H9 (cell line): Measurements from ENCODE around the gene FTO. TPM values are rescaled to one million over a fixed set of nuclear protein-coding genes. Genes with fewer than 3 reads are reported as not detected.

ENCODE experiments used
- DNase-seq: peaks from one replicate; pipeline ENCODE4 v3.0.0-alpha.2; 2017
- H2AFZ ChIP-seq: one replicate; pipeline ENCODE4 v1.6.1; 2013; ENCODE audit warnings: mild to moderate bottlenecking, low read length, control low read depth, moderate library complexity
- H2AK5ac ChIP-seq: 2 replicates; pipeline ENCODE4 v1.6.1; 2013; ENCODE audit warnings: low read length, control low read depth, mixed read lengths; ENCODE audit not compliant: insufficient read length
- H2BK120ac ChIP-seq: one replicate; pipeline ENCODE4 v1.6.1; 2013; ENCODE audit warnings: low read depth, mild to moderate bottlenecking, low read length, control low read depth, inconsistent platforms; ENCODE audit not compliant: poor library complexity, severe bottlenecking
- H2BK12ac ChIP-seq: 2 replicates; pipeline ENCODE4 v1.6.1; 2013; ENCODE audit warnings: low read length, control low read depth, mixed read lengths, low read depth; ENCODE audit not compliant: insufficient read length
- H2BK15ac ChIP-seq: 2 replicates; pipeline ENCODE4 v1.6.1; 2013; ENCODE audit warnings: low read depth, low read length, control low read depth
- H2BK20ac ChIP-seq: one replicate; pipeline ENCODE4 v1.6.1; 2013; ENCODE audit warnings: low read depth, mild to moderate bottlenecking, low read length, control low read depth, inconsistent platforms; ENCODE audit not compliant: poor library complexity, severe bottlenecking
- H2BK5ac ChIP-seq: 2 replicates; pipeline ENCODE4 v1.6.1; 2013; ENCODE audit warnings: low read length, control low read depth, mixed read lengths; ENCODE audit not compliant: insufficient read length
- H3K14ac ChIP-seq: 2 replicates; pipeline ENCODE4 v1.6.1; 2013; ENCODE audit warnings: low read length, control low read depth; ENCODE audit not compliant: insufficient read depth
- H3K18ac ChIP-seq: 2 replicates; pipeline ENCODE4 v1.6.1; 2013; ENCODE audit warnings: low read depth, mild to moderate bottlenecking, mixed read lengths, low read length, control low read depth; ENCODE audit not compliant: insufficient read length
- H3K23ac ChIP-seq: 2 replicates; pipeline ENCODE4 v1.6.1; 2013; ENCODE audit warnings: low read length, control low read depth, mixed read lengths, low read depth; ENCODE audit not compliant: insufficient read length
- H3K23me2 ChIP-seq: 2 replicates; pipeline ENCODE4 v1.6.1; 2013; ENCODE audit warnings: low read depth, mild to moderate bottlenecking, mixed read lengths, low read length, control low read depth; ENCODE audit not compliant: insufficient read length, poor library complexity, severe bottlenecking
- H3K27ac ChIP-seq: 2 replicates; pipeline ENCODE4 v1.5.1; 2013; ENCODE audit warnings: low read length, control low read depth, mixed read lengths, low read depth; ENCODE audit not compliant: insufficient read length
- H3K27me3 ChIP-seq: 2 replicates; pipeline ENCODE4 v1.6.1; 2013; ENCODE audit warnings: low read length, control low read depth, inconsistent platforms; ENCODE audit not compliant: insufficient read depth
- H3K4ac ChIP-seq: 2 replicates; pipeline ENCODE4 v1.6.1; 2013; ENCODE audit warnings: low read depth, mild to moderate bottlenecking, control low read depth, inconsistent platforms, low read length, moderate library complexity
- H3K4me1 ChIP-seq: 2 replicates; pipeline ENCODE4 v1.6.1; 2013; ENCODE audit warnings: low read length, control low read depth, inconsistent platforms; ENCODE audit not compliant: insufficient read depth
- H3K4me2 ChIP-seq: 2 replicates; pipeline ENCODE4 v1.6.1; 2013; ENCODE audit warnings: low read length, control low read depth, mixed read lengths; ENCODE audit not compliant: insufficient read length, insufficient read depth
- H3K56ac ChIP-seq: 2 replicates; pipeline ENCODE4 v1.6.1; 2013; ENCODE audit warnings: low read depth, mild to moderate bottlenecking, mixed read lengths, low read length, control low read depth; ENCODE audit not compliant: insufficient read length
- H3K79me1 ChIP-seq: 2 replicates; pipeline ENCODE4 v1.6.1; 2013; ENCODE audit warnings: low read depth, mild to moderate bottlenecking, moderate library complexity, low read length, control low read depth, inconsistent platforms; ENCODE audit not compliant: insufficient read depth, poor library complexity, severe bottlenecking
- H3K79me2 ChIP-seq: 2 replicates; pipeline ENCODE4 v1.6.1; 2013; ENCODE audit warnings: low read length, control low read depth, inconsistent platforms; ENCODE audit not compliant: insufficient read depth
- H3K9ac ChIP-seq: 2 replicates; pipeline ENCODE4 v1.6.1; 2013; ENCODE audit warnings: low read length, control low read depth, mixed read lengths; ENCODE audit not compliant: insufficient read length; ENCODE audit errors: extremely low read depth
- H3K9me3 ChIP-seq: one replicate; pipeline ENCODE4 v1.6.1; 2013; ENCODE audit warnings: low read depth, low read length, inconsistent platforms; ENCODE audit not compliant: control insufficient read depth
- H3T11ph ChIP-seq: one replicate; pipeline ENCODE4 v1.6.1; 2013; ENCODE audit warnings: mild to moderate bottlenecking, low read length, control low read depth, inconsistent platforms
- H4K20me1 ChIP-seq: one replicate; pipeline ENCODE4 v1.6.1; 2013; ENCODE audit not compliant: control insufficient read depth, insufficient read length, insufficient read depth
- H4K5ac ChIP-seq: 2 replicates; pipeline ENCODE4 v1.6.1; 2013; ENCODE audit warnings: low read depth, mild to moderate bottlenecking, mixed read lengths, low read length, control low read depth; ENCODE audit not compliant: insufficient read length
- H4K8ac ChIP-seq: replicated peaks from 2 replicates; pipeline ENCODE4 v1.6.1; 2013; ENCODE audit warnings: low read length, control low read depth, mixed read lengths, low read depth; ENCODE audit not compliant: insufficient read length
- H4K91ac ChIP-seq: 2 replicates; pipeline ENCODE4 v1.6.1; 2013; ENCODE audit warnings: low read depth, mild to moderate bottlenecking, moderate library complexity, mixed read lengths, low read length, control low read depth; ENCODE audit not compliant: insufficient read length
- H3K27ac Mint-ChIP-seq, 3 experiments: 2 replicates in 2 of 3; 3 replicates in 1 of 3; pipeline ENCODE4 v1.8.0; 2020 to 2021; ENCODE audit warnings: mixed read lengths in 3 of 3, mild to moderate bottlenecking in 1 of 3, moderate library complexity in 1 of 3
- H3K27me3 Mint-ChIP-seq: 2 replicates; pipeline ENCODE4 v1.8.0; 2021; ENCODE audit warnings: low read depth, mild to moderate bottlenecking, moderate library complexity, mixed read lengths
- H3K36me3 Mint-ChIP-seq, 3 experiments: 2 replicates in 2 of 3; 3 replicates in 1 of 3; pipeline ENCODE4 v1.8.0; 2020 to 2021; ENCODE audit warnings: low read depth in 3 of 3, mixed read lengths in 3 of 3; ENCODE audit not compliant: insufficient read depth in 1 of 3
- H3K4me1 Mint-ChIP-seq, 2 experiments: 2 replicates each; pipeline ENCODE4 v1.8.0; 2020; ENCODE audit warnings: mixed read lengths in 2 of 2
- H3K4me3 Mint-ChIP-seq, 2 experiments: 2 replicates in 1 of 2; 3 replicates in 1 of 2; pipeline ENCODE4 v1.8.0; 2020 to 2021; ENCODE audit warnings: mild to moderate bottlenecking in 2 of 2, mixed read lengths in 2 of 2, moderate library complexity in 1 of 2
- H3K9me3 Mint-ChIP-seq, 2 experiments: 2 replicates in 1 of 2; 3 replicates in 1 of 2; pipeline ENCODE4 v1.8.0; 2020; ENCODE audit warnings: mild to moderate bottlenecking in 2 of 2, mixed read lengths in 2 of 2, moderate library complexity in 1 of 2
- CTCF ChIP-seq: fragments of 200-600 bp; sonication (generic); conservative IDR thresholded peaks from 3 replicates; pipeline ENCODE4 v1.8.0; 2021; ENCODE audit warnings: antibody characterized with exemption, mild to moderate bottlenecking
- WGBS: extraction: QIAGEN DNeasy Blood & Tissue Kit; methylation state at CpG from one replicate; pipeline ENCODE4 v1.1.7; 2013; ENCODE audit warnings: missing lambda C conversion rate, low lambda C conversion rate, mixed read lengths; ENCODE audit not compliant: insufficient read length; ENCODE audit errors: extremely low coverage; 5-methylcytosine and 5-hydroxymethylcytosine counted together
- total RNA-seq: library from RNA; stranded (reverse); gene quantifications from 2 replicates; pipeline ENCODE4 v1.2.1, GENCODE V29; 2021

FTO gene
- total RNA-seq, 1 experiment from 2014 or later, result 67.9 TPM

- Histone ChIP-seq H2BK15ac (no peak overlapping the region), H2BK5ac (no peak overlapping the region), H3K27ac (no peak overlapping the region), H4K91ac (no peak overlapping the region), H3K18ac (no peak overlapping the region), H3K4me1 (no peaks in the 10 kb centered on the region), H4K20me1 (no peaks in the 10 kb centered on the region), H3K23me2 (no peaks in the 10 kb centered on the region), H3K4me2 (no peak overlapping the region), H3K14ac (no peak overlapping the region), H3K4ac (no peak overlapping the region), H3K9ac (no peak overlapping the region), H2BK20ac (no peak overlapping the region), H4K5ac (no peak overlapping the region), H3T11ph (no peak overlapping the region), H3K23ac (no peak overlapping the region), H3K27me3 (no peaks in the 10 kb centered on the region), H3K79me1 (no peaks in the 10 kb centered on the region), H4K8ac (no peak overlapping the region), H3K56ac (no peak overlapping the region), H2BK12ac (no peak overlapping the region), H3K79me2 (no peaks in the 10 kb centered on the region), H3K9me3 (no peaks in the 10 kb centered on the region), H2AFZ (no peak overlapping the region), H2AK5ac (no peak overlapping the region), H2BK120ac (no peak overlapping the region)
- no peaks in the 10 kb centered on the region for H3K27me3 Mint-ChIP-seq
- WGBS, result no CpG with 5 or more reads among the region's 5 CpGs
- DNase-seq, result peak; percentile 36
- H3K27ac Mint-ChIP-seq, result no peak overlapping the region
- no peak overlapping the region for H3K4me3 Mint-ChIP-seq
- H3K36me3 Mint-ChIP-seq, result peaks cover 11 to 24% (median 19%) of the 10 kb centered on the region in 3 experiments
- H3K4me1 Mint-ChIP-seq, result no peaks in the 10 kb centered on the region
- peaks cover 5 to 8% of the 10 kb centered on the region in 2 experiments; a peak in 4 of 5 replicates for H3K9me3 Mint-ChIP-seq
- peak; percentile 67 for TF ChIP-seq CTCF
Measured at GRCh38 chr16:53692146-53692545, 11.8 kb upstream of the FTO start.
